ENCODE data around the gene DNAH11.

Gene DNAH11

GRCh38 chr7:21585070-21585724 is 42.4 kb downstream of the DNAH11 start:
- H3K27ac ChIP-seq: no peak overlapping the region

GRCh38 chr7:21587139-21587784 is 44.4 kb downstream of the DNAH11 start:
- TF ChIP-seq ZFX (IDR thresholded peaks at IDR 0.05) (no peak), CTCF (conservative IDR thresholded peaks at IDR 0.05) (no peak)
- H3K27ac ChIP-seq: no peak overlapping the region

More at GRCh38 chr7:21585070-21585724, 42.4 kb downstream of the DNAH11 start:
- no peak for TF ChIP-seq CTCF (conservative IDR thresholded peaks at IDR 0.05)
- TF ChIP-seq ZFX (IDR thresholded peaks at IDR 0.05): no peak

GRCh38 chr7:21596801-21597200 is 54.0 kb downstream of the DNAH11 start:
- TF ChIP-seq CTCF (conservative IDR thresholded peaks at IDR 0.05) (no peak), ZFX (IDR thresholded peaks at IDR 0.05) (no peak)

GRCh38 chr7:21603462-21603861 is 60.6 kb downstream of the DNAH11 start:
- TF ChIP-seq ZFX (IDR thresholded peaks at IDR 0.05): no peak
- TF ChIP-seq CTCF (conservative IDR thresholded peaks at IDR 0.05): no peak
- no peak overlapping the region for H3K27ac ChIP-seq

More at GRCh38 chr7:21596801-21597200, 54.0 kb downstream of the DNAH11 start:
- no peak overlapping the region for H3K27ac ChIP-seq

- TF ChIP-seq ZFX (IDR thresholded peaks at IDR 0.05) (no peak), CTCF (conservative IDR thresholded peaks at IDR 0.05) (no peak)
- no peak overlapping the region for H3K27ac ChIP-seq
Observed at GRCh38 chr7:21603972-21604749, 61.3 kb downstream of the DNAH11 start.

GRCh38 chr7:21605008-21605585 is 62.3 kb downstream of the DNAH11 start:
- H3K27ac ChIP-seq: no peak overlapping the region

More at GRCh38 chr7:21605008-21605585, 62.3 kb downstream of the DNAH11 start:
- TF ChIP-seq CTCF (conservative IDR thresholded peaks at IDR 0.05): no peak
- TF ChIP-seq ZFX (IDR thresholded peaks at IDR 0.05): no peak

Data from C4-2B (cell line).